ENCODE data around the gene CYSTM1.
A peak's percentile ranks its signal among the peaks of the same experiment; 100 is the strongest.
"Not testable (repeated sequence)": the region's sequence is repeated elsewhere in the genome, so short reads cannot be mapped to it uniquely, and the experiment has no call there.

CYSTM1 gene

GRCh38 chr5:140151144-140152021, 23.6 kb upstream of the CYSTM1 start:
- no peak for DNase-seq

DNA sequence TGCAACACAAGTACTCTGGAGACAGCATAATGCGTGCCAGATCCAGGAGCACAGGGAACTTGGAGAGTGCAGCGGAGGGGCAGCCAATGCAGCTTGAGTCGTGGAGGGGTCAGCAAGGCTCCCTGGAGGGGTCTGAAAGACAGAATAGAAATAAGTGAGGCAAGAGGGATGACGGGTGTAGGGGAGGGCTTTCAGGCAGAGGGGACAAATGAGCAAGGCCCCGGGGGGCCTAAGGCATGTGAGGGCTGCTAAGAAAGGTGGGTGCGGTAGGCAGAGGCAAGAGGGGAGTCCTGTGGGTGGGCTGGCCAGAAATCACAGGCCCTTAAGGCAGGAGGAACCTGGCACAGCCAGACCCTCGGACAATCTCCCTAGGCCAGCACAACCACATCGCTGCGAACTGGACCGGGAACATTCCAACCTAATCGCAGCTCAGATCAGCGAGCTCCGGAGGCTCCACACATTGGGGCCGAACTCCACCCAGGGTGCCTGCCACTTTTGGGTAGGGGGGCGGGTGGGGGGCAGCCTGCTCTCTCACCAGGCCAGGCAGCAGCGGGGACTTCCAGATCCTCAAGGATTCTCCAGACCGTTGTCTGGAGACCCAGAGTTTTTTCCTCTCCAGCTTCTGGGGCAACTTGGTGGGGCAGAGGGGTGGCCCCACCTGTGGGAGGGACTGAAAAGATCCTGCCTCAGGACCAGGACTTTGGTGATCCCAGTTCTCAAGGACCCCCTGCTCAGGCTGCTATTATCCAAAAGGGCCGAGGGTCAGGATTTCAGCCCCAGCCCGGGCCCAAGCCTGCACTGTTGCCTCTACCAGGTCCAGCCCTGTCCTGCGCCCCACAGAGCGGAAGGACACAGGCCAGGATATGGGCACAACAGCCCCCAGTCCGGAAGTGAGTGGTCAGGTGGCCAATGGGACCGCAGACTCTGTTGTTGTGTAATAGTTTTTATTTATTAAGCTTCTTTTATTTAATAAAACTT, 22.7 kb upstream of the CYSTM1 start:
- no peak for DNase-seq

GRCh38 chr5:140153255-140153654, 21.7 kb upstream of the CYSTM1 start:
- DNase-seq, result no peak

DNA sequence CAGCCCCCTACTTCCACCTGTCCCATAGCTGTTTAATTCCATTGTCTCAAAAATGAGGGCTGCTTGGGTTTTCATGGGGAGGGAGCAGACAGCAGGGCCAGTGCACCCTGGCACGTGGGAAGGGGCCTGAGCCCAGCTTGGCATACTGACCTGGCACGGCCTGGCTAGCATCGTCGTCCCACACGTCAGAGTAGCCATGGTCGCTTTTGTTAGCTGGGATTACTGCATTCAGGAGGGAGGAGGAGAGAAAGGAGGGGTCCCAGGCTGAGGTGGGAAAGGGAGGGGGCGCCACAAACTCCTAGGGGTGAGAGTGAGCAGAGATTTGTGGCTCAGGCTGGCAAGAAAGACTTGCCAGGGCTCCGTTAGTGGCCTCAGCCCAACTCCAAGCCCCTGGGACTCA, 21.1 kb upstream of the CYSTM1 start:
- no peak for DNase-seq

GRCh38 chr5:140154710-140155381, 20.1 kb upstream of the CYSTM1 start:
- not testable (repeated sequence) for DNase-seq

GRCh38 chr5:140157032-140157781, 17.8 kb upstream of the CYSTM1 start:
- peak; percentile 94 for DNase-seq

GRCh38 chr5:140159014-140159927, 15.7 kb upstream of the CYSTM1 start:
- DNase-seq, result no peak

DNA sequence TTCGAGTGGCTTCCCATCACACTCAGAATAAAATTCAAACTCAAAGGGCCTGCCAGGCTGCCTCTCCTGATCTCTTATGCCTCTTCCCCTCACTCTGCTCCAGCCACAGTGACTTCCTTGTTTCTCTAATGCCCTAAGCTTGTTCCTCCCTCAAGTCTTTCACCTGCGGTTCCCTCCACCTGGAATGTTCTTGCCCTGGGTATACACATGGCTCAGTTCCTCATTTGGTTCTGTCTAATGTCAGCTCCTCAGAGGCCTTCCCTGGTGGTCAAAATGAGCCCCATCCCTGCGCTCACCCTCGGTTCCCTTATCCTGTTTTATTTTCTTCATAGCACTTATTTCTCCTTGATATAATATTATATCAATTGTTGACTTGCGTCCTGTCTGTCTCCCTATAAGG, 12.7 kb upstream of the CYSTM1 start:
- DNase-seq, result no peak

GRCh38 chr5:140162781-140163180, 12.2 kb upstream of the CYSTM1 start:
- DNase-seq, result no peak

GRCh38 chr5:140165101-140165922, 9.7 kb upstream of the CYSTM1 start:
- no peak for DNase-seq

- DNase-seq, result no peak
Measured at GRCh38 chr5:140165923-140166270, 9.1 kb upstream of the CYSTM1 start.

DNA sequence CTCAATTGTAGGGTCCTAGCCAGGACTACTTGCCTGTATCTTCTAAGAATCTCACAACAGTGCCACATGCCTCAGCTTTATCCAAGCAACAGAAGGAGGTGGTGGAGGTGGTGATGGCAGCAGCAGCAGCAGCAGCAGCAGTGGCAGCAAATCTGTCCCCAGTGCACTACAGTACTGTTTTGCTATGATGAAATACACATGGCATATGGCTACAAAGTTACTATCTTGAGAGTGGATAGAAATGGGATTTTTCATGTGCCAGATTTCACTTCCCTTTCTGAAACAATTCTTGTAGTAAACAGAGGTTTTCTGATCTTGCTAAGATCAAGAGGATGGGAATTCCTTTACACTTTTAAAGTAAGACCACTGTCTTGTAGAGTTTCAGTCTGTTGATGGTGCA, 8.1 kb upstream of the CYSTM1 start:
- DNase-seq, result no peak

- no peak for DNase-seq
Measured at GRCh38 chr5:140168371-140168770, 6.6 kb upstream of the CYSTM1 start.

DNA sequence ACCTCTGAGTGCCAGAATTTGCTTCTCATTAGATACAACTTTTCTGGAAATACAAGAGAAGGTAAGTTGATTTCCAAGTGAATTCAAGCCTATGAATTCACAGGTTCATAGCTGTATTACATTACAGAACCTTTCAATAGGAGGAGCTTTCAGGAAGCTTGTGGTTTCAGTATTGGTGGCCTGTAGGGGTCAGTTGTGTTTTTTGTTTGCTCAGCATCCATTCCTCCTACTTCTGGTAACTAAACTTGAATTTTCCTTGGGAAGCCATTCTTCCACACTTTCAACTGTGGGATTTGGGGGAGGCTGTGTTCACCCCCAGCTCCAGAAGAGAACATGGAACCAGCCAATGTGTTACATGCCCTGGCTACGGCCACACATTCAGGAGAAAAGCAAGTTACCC, 5.6 kb upstream of the CYSTM1 start:
- no peak for DNase-seq

- no peak for DNase-seq
Measured at GRCh38 chr5:140172483-140172882, 2.5 kb upstream of the CYSTM1 start.

- no peak for DNase-seq
Measured at GRCh38 chr5:140174014-140174413, 974 bp upstream of the CYSTM1 start.

- DNase-seq, result peak; percentile 74
Measured at GRCh38 chr5:140175367-140176030, 511 bp downstream of the CYSTM1 start.

GRCh38 chr5:140176031-140176387, 1.0 kb downstream of the CYSTM1 start:
- DNase-seq, result no peak

DNA sequence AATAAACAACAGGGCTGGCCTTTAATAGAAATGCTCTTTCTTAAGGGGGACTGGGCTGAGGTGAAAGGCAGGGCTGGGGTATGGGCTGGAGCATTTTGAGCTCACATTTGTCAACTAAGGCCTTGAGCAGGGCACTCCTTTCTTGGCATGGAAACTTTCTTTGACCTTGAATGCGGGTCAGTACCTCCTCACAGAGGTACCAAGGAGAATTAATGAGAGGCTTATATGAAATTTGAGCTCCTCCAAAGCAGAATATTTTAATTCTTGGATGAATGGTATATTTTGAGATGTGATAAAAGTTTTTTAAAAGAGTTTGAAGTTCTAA, 3.1 kb downstream of the CYSTM1 start:
- DNase-seq, result no peak

- DNase-seq, result no peak
Measured at GRCh38 chr5:140178482-140179116, 3.6 kb downstream of the CYSTM1 start.
